DOHH2 (cell line): Measurements from ENCODE around the gene CTCF.

Experiments used
- EZH2phosphoT487 ChIP-seq: fragments of 200-600 bp; sonication (generic); IDR thresholded peaks from 2 replicates; pipeline ENCODE4 v1.6.1; 2017; ENCODE audit warnings: borderline replicate concordance, mild to moderate bottlenecking, antibody characterized with exemption, low read length, moderate library complexity, mixed read lengths
- TF ChIP-seq, protein P1 (sequence below): fragments of 200-600 bp; sonication (generic); IDR thresholded peaks from one replicate; pipeline ENCODE4 v1.5.1; 2014; ENCODE audit warnings: antibody characterized with exemption, mild to moderate bottlenecking, low read depth, low read length; ENCODE audit not compliant: poor library complexity, severe bottlenecking

DNA sequence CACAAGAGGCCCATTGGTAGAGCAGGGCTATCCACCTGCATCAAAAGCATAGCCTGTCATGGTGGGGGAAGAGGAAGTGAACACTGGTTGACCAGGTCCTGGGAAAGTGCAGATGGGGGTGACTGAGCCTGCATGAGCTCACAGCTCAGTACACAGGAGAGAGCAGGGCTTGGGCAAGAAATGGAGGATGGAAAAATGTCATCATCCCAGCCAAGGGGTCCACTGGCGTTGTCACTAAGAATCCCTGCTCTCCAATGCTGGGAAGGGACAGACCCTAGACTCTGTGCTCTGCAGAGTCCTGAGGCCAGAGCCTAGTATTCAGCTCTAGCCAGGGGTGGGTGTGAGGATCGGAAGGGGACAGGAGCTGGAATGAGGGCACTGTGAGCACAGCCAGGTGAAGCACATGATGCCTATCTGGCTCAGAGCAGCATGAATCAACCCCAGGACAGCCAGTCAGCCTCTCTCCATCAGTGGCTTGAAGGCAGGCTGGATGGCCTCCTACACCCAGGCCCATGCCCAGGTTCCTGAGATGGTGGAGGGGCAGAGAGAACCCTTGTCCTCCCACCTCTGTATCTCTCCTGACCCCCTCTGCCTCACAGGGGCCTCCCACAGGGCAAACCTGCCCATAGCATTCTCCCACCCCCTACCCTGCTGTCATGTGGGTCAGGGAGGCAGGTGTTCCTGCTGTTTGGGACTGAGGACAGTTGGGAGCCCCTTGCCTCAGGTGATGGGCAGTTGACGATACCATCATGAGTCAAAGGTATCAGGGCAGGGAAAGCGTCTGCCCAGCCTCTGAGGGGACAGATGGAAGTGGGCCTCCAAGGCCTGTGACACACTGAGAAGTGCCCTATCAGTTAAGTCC, 13.8 kb upstream of the CTCF start:
- TF ChIP-seq, protein P1, sequence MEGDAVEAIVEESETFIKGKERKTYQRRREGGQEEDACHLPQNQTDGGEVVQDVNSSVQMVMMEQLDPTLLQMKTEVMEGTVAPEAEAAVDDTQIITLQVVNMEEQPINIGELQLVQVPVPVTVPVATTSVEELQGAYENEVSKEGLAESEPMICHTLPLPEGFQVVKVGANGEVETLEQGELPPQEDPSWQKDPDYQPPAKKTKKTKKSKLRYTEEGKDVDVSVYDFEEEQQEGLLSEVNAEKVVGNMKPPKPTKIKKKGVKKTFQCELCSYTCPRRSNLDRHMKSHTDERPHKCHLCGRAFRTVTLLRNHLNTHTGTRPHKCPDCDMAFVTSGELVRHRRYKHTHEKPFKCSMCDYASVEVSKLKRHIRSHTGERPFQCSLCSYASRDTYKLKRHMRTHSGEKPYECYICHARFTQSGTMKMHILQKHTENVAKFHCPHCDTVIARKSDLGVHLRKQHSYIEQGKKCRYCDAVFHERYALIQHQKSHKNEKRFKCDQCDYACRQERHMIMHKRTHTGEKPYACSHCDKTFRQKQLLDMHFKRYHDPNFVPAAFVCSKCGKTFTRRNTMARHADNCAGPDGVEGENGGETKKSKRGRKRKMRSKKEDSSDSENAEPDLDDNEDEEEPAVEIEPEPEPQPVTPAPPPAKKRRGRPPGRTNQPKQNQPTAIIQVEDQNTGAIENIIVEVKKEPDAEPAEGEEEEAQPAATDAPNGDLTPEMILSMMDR, result no peak
- no peak for TF ChIP-seq EZH2phosphoT487
